Fibroblast of gingiva (primary cell): Measurements from ENCODE around the gene CPLANE2.

ENCODE experiments used
- DNase-seq: peaks from one replicate; pipeline ENCODE4 v3.0.0-alpha.2; 2011; ENCODE audit warnings: low read depth

The CPLANE2 gene

DNA sequence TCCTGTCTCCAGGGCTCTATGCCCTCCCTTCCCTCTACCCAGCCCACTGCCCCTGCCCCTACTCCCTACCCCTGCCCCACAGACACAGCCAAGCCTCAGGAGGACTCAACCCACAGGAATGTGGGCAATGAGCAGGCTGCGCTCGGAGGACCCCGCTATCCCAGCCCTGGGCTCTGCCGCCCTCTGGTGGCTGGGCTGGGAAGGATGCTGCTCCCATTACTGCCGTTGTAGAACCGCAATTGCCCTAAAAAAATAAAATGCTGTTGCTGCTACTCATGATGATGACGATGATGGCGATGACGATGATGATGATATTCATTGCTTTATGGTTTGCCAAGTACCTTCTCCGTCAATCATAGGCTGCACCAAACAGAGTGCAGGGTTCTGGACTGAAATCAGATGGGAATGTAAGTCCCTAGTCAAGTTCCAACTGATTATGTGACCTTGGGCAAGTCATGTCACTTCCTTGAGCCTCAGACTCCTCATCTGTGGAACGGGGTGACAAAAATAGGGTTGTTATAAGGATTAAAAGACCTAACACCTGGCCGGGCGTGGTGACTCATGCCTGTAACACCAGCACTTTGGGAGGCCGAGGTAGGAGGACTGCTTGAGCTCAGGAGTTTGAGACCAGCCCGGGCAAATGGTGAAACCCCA, 49.1 kb downstream of the CPLANE2 start:
- peak; percentile 49 for DNase-seq

GRCh38 chr1:16186655-16187235, 50.2 kb downstream of the CPLANE2 start:
- no peak for DNase-seq

DNA sequence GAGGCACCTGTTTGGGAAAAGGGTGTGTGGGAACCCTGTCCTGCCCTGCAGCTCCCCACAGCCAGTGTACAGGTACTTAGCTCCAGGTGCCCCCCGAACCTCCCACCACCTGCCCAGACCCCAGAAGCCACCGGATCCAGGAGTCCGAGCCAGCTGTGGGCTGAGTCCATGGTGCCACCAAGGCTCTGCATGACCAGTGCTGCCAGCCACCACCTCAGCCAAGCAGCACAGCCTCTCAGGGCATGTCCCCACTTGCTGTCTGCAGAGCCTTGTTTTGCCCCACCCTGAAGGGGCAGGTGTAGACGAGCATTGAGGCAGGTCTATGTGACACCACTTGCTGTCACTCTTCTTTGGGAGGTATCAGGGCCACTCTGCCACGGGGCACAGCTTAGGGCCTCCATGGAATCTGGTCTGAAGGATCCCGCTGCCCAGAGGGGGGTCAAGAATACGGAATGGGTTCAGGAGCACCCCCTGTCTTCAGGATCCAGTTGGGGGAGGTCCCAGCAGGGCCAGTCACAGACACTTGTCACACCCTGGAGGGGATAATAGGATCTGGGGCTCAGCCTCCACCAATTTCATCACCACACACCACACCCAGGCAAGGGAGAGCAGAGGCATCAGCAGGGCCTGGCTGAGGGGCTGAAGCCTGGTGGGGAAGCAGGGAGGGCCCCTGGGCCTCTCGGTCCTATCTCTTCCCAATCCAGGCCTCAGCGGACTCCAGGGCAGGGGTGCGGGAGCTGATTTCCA, 52.3 kb downstream of the CPLANE2 start:
- DNase-seq = no peak

- no peak for DNase-seq
Observed at GRCh38 chr1:16183765-16184556, 53.0 kb downstream of the CPLANE2 start.

DNA sequence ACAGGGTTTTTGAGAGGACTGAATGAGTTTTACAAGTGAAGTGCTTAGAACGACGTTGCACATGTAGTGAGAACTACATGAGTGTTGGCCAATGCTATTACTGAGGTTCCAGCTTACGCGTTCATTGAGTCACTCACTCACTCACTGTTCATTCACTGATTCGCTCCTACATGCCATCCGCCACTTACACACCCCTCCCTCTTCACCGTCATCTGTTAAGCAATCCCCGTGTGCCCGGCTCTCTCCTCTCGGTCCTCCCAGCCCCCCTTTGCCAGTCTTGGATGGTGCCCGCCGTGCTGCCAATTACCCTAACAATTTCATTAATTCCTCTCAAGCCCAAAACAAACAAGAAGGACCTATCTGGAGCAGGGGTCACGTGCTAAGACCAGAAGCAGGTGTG, 53.8 kb downstream of the CPLANE2 start:
- DNase-seq = peak; percentile 92

DNA sequence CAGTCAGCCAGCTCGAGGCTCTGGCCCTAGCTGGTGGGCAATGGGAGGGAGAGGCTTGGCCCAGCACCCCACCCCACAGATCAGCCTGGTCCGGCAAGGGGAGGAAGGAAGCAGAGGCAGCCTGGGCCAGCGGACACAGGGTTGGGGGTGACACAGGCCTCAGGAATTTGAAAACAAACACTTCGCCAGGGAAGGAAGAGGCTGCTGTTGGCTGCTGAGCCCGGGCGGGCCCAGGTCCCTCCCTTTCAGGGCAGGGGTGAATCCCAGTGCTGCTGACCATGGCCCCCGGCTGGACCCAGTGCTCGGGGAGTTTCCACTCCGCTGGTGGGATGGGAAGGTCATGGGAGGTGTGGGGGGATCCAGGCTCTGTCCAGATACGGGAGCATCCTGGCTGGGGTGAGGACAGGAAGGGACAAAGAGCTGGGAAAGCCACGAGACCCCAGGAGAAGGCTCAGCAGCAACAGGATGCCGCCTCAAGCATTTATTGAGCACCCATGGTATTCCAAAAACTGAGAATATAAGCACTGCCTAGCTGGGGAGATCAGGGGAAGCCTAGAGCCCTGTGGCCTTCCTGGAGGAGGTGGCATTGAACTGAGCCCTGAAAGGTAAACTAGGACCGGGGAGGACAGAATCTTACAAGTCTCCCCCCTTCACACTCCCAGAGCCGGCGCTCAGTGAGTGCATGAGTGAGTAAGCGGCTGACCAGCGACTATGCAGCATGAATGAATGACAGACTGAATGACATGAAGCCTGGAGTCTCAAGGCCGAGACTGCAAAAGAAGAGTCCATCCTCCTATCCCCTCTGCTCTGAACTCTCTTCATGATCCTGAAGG, 54.9 kb downstream of the CPLANE2 start:
- DNase-seq = peak; percentile 87
